ENCODE measurements around the gene ZNF84. TPM values are rescaled to one million over a fixed set of nuclear protein-coding genes. Genes with fewer than 3 reads are reported as not detected.

The ZNF84 gene
- total RNA-seq, 1 donor from 2014 or later: 76.7 TPM

- peak overlapping the region; percentile 94 for H3K27ac Mint-ChIP-seq (ENCODE audit: unreplicated experiment)
- DNase-seq: no peak
- H3K27me3 Mint-ChIP-seq (ENCODE audit: unreplicated experiment): peaks cover 11% of the 10 kb centered on the region
- H3K36me3 Mint-ChIP-seq (ENCODE audit: unreplicated experiment): peaks cover 46% of the 10 kb centered on the region
- no peak for TF ChIP-seq CTCF (IDR thresholded peaks at IDR 0.05; ENCODE audit: partially characterized antibody, unreplicated experiment)
- peaks cover 22% of the 10 kb centered on the region for H3K9me3 Mint-ChIP-seq (ENCODE audit: unreplicated experiment)
- H3K4me3 Mint-ChIP-seq (ENCODE audit: unreplicated experiment): peak overlapping the region; percentile 92
- H3K4me1 Mint-ChIP-seq (ENCODE audit: low read depth, unreplicated experiment): no peaks in the 10 kb centered on the region
Measured at GRCh38 chr12:133038118-133038709, 905 bp downstream of the ZNF84 start.

- TF ChIP-seq CTCF (IDR thresholded peaks at IDR 0.05; ENCODE audit: partially characterized antibody, unreplicated experiment): no peak
- Mint-ChIP-seq H3K9me3 (ENCODE audit: unreplicated experiment) (peaks cover 44% of the 10 kb centered on the region), H3K4me1 (ENCODE audit: low read depth, unreplicated experiment) (no peaks in the 10 kb centered on the region)
Measured at GRCh38 chr12:133046698-133047097, 9.4 kb downstream of the ZNF84 start.

GRCh38 chr12:133057446-133057845 lies 20.1 kb downstream of the ZNF84 start:
- Mint-ChIP-seq H3K4me3 (ENCODE audit: unreplicated experiment) (no peak overlapping the region), H3K9me3 (ENCODE audit: unreplicated experiment) (peaks cover 58% of the 10 kb centered on the region), H3K36me3 (ENCODE audit: unreplicated experiment) (peaks cover 73% of the 10 kb centered on the region)

More at GRCh38 chr12:133046698-133047097, 9.4 kb downstream of the ZNF84 start:
- no peak overlapping the region for H3K4me3 Mint-ChIP-seq (ENCODE audit: unreplicated experiment)
- H3K36me3 Mint-ChIP-seq (ENCODE audit: unreplicated experiment): peaks cover 92% of the 10 kb centered on the region
- DNase-seq: no peak
- no peak overlapping the region for H3K27ac Mint-ChIP-seq (ENCODE audit: unreplicated experiment)
- H3K27me3 Mint-ChIP-seq (ENCODE audit: unreplicated experiment): no peaks in the 10 kb centered on the region

GRCh38 chr12:133058203-133059113 lies 21.1 kb downstream of the ZNF84 start:
- DNase-seq: no peak
- no peaks in the 10 kb centered on the region for H3K4me1 Mint-ChIP-seq (ENCODE audit: low read depth, unreplicated experiment)
- peaks cover 61% of the 10 kb centered on the region for H3K9me3 Mint-ChIP-seq (ENCODE audit: unreplicated experiment)
- H3K4me3 Mint-ChIP-seq (ENCODE audit: unreplicated experiment): no peak overlapping the region
- H3K27ac Mint-ChIP-seq (ENCODE audit: unreplicated experiment): no peak overlapping the region
- TF ChIP-seq CTCF (IDR thresholded peaks at IDR 0.05; ENCODE audit: partially characterized antibody, unreplicated experiment): no peak
- H3K36me3 Mint-ChIP-seq (ENCODE audit: unreplicated experiment): peaks cover 74% of the 10 kb centered on the region
- peaks cover 22% of the 10 kb centered on the region for H3K27me3 Mint-ChIP-seq (ENCODE audit: unreplicated experiment)

More at GRCh38 chr12:133057446-133057845, 20.1 kb downstream of the ZNF84 start:
- TF ChIP-seq CTCF (IDR thresholded peaks at IDR 0.05; ENCODE audit: partially characterized antibody, unreplicated experiment): no peak
- DNase-seq: no peak
- Mint-ChIP-seq H3K27ac (ENCODE audit: unreplicated experiment) (peak overlapping the region; percentile 33), H3K27me3 (ENCODE audit: unreplicated experiment) (peaks cover 18% of the 10 kb centered on the region), H3K4me1 (ENCODE audit: low read depth, unreplicated experiment) (no peaks in the 10 kb centered on the region)

GRCh38 chr12:133061954-133062353 lies 24.6 kb downstream of the ZNF84 start:
- TF ChIP-seq CTCF (IDR thresholded peaks at IDR 0.05; ENCODE audit: partially characterized antibody, unreplicated experiment): no peak
- no peaks in the 10 kb centered on the region for H3K4me1 Mint-ChIP-seq (ENCODE audit: low read depth, unreplicated experiment)
- H3K4me3 Mint-ChIP-seq (ENCODE audit: unreplicated experiment): no peak overlapping the region
- H3K27me3 Mint-ChIP-seq (ENCODE audit: unreplicated experiment): peaks cover 22% of the 10 kb centered on the region
- H3K27ac Mint-ChIP-seq (ENCODE audit: unreplicated experiment): no peak overlapping the region
- DNase-seq: no peak
- H3K9me3 Mint-ChIP-seq (ENCODE audit: unreplicated experiment): peaks cover 62% of the 10 kb centered on the region
- H3K36me3 Mint-ChIP-seq (ENCODE audit: unreplicated experiment): peaks cover 76% of the 10 kb centered on the region

Data from glutamatergic neuron (in vitro differentiated cells).